H9 (cell line): Measurements from ENCODE around the gene APBA2. TPM values are rescaled to one million over a fixed set of nuclear protein-coding genes. Genes with fewer than 3 reads are reported as not detected.

Experiments used
- DNase-seq: peaks from one replicate; pipeline ENCODE4 v3.0.0-alpha.2; 2017
- H2AFZ ChIP-seq: one replicate; pipeline ENCODE4 v1.6.1; 2013; ENCODE audit warnings: mild to moderate bottlenecking, low read length, control low read depth, moderate library complexity
- H2AK5ac ChIP-seq: 2 replicates; pipeline ENCODE4 v1.6.1; 2013; ENCODE audit warnings: low read length, control low read depth, mixed read lengths; ENCODE audit not compliant: insufficient read length
- H2BK120ac ChIP-seq: one replicate; pipeline ENCODE4 v1.6.1; 2013; ENCODE audit warnings: low read depth, mild to moderate bottlenecking, low read length, control low read depth, inconsistent platforms; ENCODE audit not compliant: poor library complexity, severe bottlenecking
- H2BK12ac ChIP-seq: 2 replicates; pipeline ENCODE4 v1.6.1; 2013; ENCODE audit warnings: low read length, control low read depth, mixed read lengths, low read depth; ENCODE audit not compliant: insufficient read length
- H2BK15ac ChIP-seq: 2 replicates; pipeline ENCODE4 v1.6.1; 2013; ENCODE audit warnings: low read depth, low read length, control low read depth
- H2BK20ac ChIP-seq: one replicate; pipeline ENCODE4 v1.6.1; 2013; ENCODE audit warnings: low read depth, mild to moderate bottlenecking, low read length, control low read depth, inconsistent platforms; ENCODE audit not compliant: poor library complexity, severe bottlenecking
- H2BK5ac ChIP-seq: 2 replicates; pipeline ENCODE4 v1.6.1; 2013; ENCODE audit warnings: low read length, control low read depth, mixed read lengths; ENCODE audit not compliant: insufficient read length
- H3K14ac ChIP-seq: 2 replicates; pipeline ENCODE4 v1.6.1; 2013; ENCODE audit warnings: low read length, control low read depth; ENCODE audit not compliant: insufficient read depth
- H3K18ac ChIP-seq: 2 replicates; pipeline ENCODE4 v1.6.1; 2013; ENCODE audit warnings: low read depth, mild to moderate bottlenecking, mixed read lengths, low read length, control low read depth; ENCODE audit not compliant: insufficient read length
- H3K23ac ChIP-seq: 2 replicates; pipeline ENCODE4 v1.6.1; 2013; ENCODE audit warnings: low read length, control low read depth, mixed read lengths, low read depth; ENCODE audit not compliant: insufficient read length
- H3K23me2 ChIP-seq: 2 replicates; pipeline ENCODE4 v1.6.1; 2013; ENCODE audit warnings: low read depth, mild to moderate bottlenecking, mixed read lengths, low read length, control low read depth; ENCODE audit not compliant: insufficient read length, poor library complexity, severe bottlenecking
- H3K27ac ChIP-seq: 2 replicates; pipeline ENCODE4 v1.5.1; 2013; ENCODE audit warnings: low read length, control low read depth, mixed read lengths, low read depth; ENCODE audit not compliant: insufficient read length
- H3K27me3 ChIP-seq: 2 replicates; pipeline ENCODE4 v1.6.1; 2013; ENCODE audit warnings: low read length, control low read depth, inconsistent platforms; ENCODE audit not compliant: insufficient read depth
- H3K4ac ChIP-seq: 2 replicates; pipeline ENCODE4 v1.6.1; 2013; ENCODE audit warnings: low read depth, mild to moderate bottlenecking, control low read depth, inconsistent platforms, low read length, moderate library complexity
- H3K4me1 ChIP-seq: 2 replicates; pipeline ENCODE4 v1.6.1; 2013; ENCODE audit warnings: low read length, control low read depth, inconsistent platforms; ENCODE audit not compliant: insufficient read depth
- H3K4me2 ChIP-seq: 2 replicates; pipeline ENCODE4 v1.6.1; 2013; ENCODE audit warnings: low read length, control low read depth, mixed read lengths; ENCODE audit not compliant: insufficient read length, insufficient read depth
- H3K56ac ChIP-seq: 2 replicates; pipeline ENCODE4 v1.6.1; 2013; ENCODE audit warnings: low read depth, mild to moderate bottlenecking, mixed read lengths, low read length, control low read depth; ENCODE audit not compliant: insufficient read length
- H3K79me1 ChIP-seq: 2 replicates; pipeline ENCODE4 v1.6.1; 2013; ENCODE audit warnings: low read depth, mild to moderate bottlenecking, moderate library complexity, low read length, control low read depth, inconsistent platforms; ENCODE audit not compliant: insufficient read depth, poor library complexity, severe bottlenecking
- H3K79me2 ChIP-seq: 2 replicates; pipeline ENCODE4 v1.6.1; 2013; ENCODE audit warnings: low read length, control low read depth, inconsistent platforms; ENCODE audit not compliant: insufficient read depth
- H3K9ac ChIP-seq: 2 replicates; pipeline ENCODE4 v1.6.1; 2013; ENCODE audit warnings: low read length, control low read depth, mixed read lengths; ENCODE audit not compliant: insufficient read length; ENCODE audit errors: extremely low read depth
- H3K9me3 ChIP-seq: one replicate; pipeline ENCODE4 v1.6.1; 2013; ENCODE audit warnings: low read depth, low read length, inconsistent platforms; ENCODE audit not compliant: control insufficient read depth
- H3T11ph ChIP-seq: one replicate; pipeline ENCODE4 v1.6.1; 2013; ENCODE audit warnings: mild to moderate bottlenecking, low read length, control low read depth, inconsistent platforms
- H4K20me1 ChIP-seq: one replicate; pipeline ENCODE4 v1.6.1; 2013; ENCODE audit not compliant: control insufficient read depth, insufficient read length, insufficient read depth
- H4K5ac ChIP-seq: 2 replicates; pipeline ENCODE4 v1.6.1; 2013; ENCODE audit warnings: low read depth, mild to moderate bottlenecking, mixed read lengths, low read length, control low read depth; ENCODE audit not compliant: insufficient read length
- H4K8ac ChIP-seq: replicated peaks from 2 replicates; pipeline ENCODE4 v1.6.1; 2013; ENCODE audit warnings: low read length, control low read depth, mixed read lengths, low read depth; ENCODE audit not compliant: insufficient read length
- H4K91ac ChIP-seq: 2 replicates; pipeline ENCODE4 v1.6.1; 2013; ENCODE audit warnings: low read depth, mild to moderate bottlenecking, moderate library complexity, mixed read lengths, low read length, control low read depth; ENCODE audit not compliant: insufficient read length
- H3K27ac Mint-ChIP-seq, 3 experiments: 2 replicates in 2 of 3; 3 replicates in 1 of 3; pipeline ENCODE4 v1.8.0; 2020 to 2021; ENCODE audit warnings: mixed read lengths in 3 of 3, mild to moderate bottlenecking in 1 of 3, moderate library complexity in 1 of 3
- H3K27me3 Mint-ChIP-seq: 2 replicates; pipeline ENCODE4 v1.8.0; 2021; ENCODE audit warnings: low read depth, mild to moderate bottlenecking, moderate library complexity, mixed read lengths
- H3K36me3 Mint-ChIP-seq, 3 experiments: 2 replicates in 2 of 3; 3 replicates in 1 of 3; pipeline ENCODE4 v1.8.0; 2020 to 2021; ENCODE audit warnings: low read depth in 3 of 3, mixed read lengths in 3 of 3; ENCODE audit not compliant: insufficient read depth in 1 of 3
- H3K4me1 Mint-ChIP-seq, 2 experiments: 2 replicates each; pipeline ENCODE4 v1.8.0; 2020; ENCODE audit warnings: mixed read lengths in 2 of 2
- H3K4me3 Mint-ChIP-seq, 2 experiments: 2 replicates in 1 of 2; 3 replicates in 1 of 2; pipeline ENCODE4 v1.8.0; 2020 to 2021; ENCODE audit warnings: mild to moderate bottlenecking in 2 of 2, mixed read lengths in 2 of 2, moderate library complexity in 1 of 2
- H3K9me3 Mint-ChIP-seq, 2 experiments: 2 replicates in 1 of 2; 3 replicates in 1 of 2; pipeline ENCODE4 v1.8.0; 2020; ENCODE audit warnings: mild to moderate bottlenecking in 2 of 2, mixed read lengths in 2 of 2, moderate library complexity in 1 of 2
- WGBS: extraction: QIAGEN DNeasy Blood & Tissue Kit; methylation state at CpG from one replicate; pipeline ENCODE4 v1.1.7; 2013; ENCODE audit warnings: missing lambda C conversion rate, low lambda C conversion rate, mixed read lengths; ENCODE audit not compliant: insufficient read length; ENCODE audit errors: extremely low coverage; 5-methylcytosine and 5-hydroxymethylcytosine counted together
- total RNA-seq: library from RNA; stranded (reverse); gene quantifications from 2 replicates; pipeline ENCODE4 v1.2.1, GENCODE V29; 2021
- TF ChIP-seq, protein P1 (sequence below): fragments of 200-600 bp; sonication (generic); conservative IDR thresholded peaks from 3 replicates; pipeline ENCODE4 v1.8.0; 2021; ENCODE audit warnings: antibody characterized with exemption, mild to moderate bottlenecking

APBA2 gene
- total RNA-seq, 1 experiment from 2014 or later, result 14.3 TPM

DNA sequence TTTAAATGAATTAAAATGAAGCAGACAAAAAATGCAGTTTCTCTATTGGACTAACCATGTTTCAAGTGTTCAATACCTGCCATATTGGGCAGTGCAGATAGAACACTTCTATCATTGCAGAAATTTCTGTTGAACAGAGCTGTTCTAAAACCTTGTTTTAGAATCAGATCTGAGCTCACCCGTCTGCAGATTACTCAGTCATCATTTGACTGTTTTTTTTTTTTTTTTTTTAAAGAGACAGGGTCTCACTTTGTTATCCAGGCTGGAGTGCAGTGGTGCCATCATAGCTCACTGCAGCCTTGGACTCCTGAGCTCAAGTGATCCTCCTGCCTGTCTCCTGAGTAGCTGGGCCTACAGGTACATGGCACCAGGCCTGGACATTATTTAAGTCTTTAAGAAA, 128.7 kb downstream of the APBA2 start:
- H3K79me2 ChIP-seq, result no peaks in the 10 kb centered on the region
- H3K14ac ChIP-seq, result no peak overlapping the region
- H3K4me2 ChIP-seq, result no peak overlapping the region
- TF ChIP-seq, protein P1, sequence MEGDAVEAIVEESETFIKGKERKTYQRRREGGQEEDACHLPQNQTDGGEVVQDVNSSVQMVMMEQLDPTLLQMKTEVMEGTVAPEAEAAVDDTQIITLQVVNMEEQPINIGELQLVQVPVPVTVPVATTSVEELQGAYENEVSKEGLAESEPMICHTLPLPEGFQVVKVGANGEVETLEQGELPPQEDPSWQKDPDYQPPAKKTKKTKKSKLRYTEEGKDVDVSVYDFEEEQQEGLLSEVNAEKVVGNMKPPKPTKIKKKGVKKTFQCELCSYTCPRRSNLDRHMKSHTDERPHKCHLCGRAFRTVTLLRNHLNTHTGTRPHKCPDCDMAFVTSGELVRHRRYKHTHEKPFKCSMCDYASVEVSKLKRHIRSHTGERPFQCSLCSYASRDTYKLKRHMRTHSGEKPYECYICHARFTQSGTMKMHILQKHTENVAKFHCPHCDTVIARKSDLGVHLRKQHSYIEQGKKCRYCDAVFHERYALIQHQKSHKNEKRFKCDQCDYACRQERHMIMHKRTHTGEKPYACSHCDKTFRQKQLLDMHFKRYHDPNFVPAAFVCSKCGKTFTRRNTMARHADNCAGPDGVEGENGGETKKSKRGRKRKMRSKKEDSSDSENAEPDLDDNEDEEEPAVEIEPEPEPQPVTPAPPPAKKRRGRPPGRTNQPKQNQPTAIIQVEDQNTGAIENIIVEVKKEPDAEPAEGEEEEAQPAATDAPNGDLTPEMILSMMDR, result no peak
- no peak overlapping the region for H3K18ac ChIP-seq
- Mint-ChIP-seq H3K9me3 (no peaks in the 10 kb centered on the region), H3K27ac (peak overlapping the region in 1 of 3 experiments; percentile 26; a peak in 1 of 7 replicates), H3K36me3 (no peaks in the 10 kb centered on the region), H3K4me1 (peaks cover 17 to 18% of the 10 kb centered on the region in 2 experiments), H3K27me3 (no peaks in the 10 kb centered on the region), H3K4me3 (no peak overlapping the region)
- no peaks in the 10 kb centered on the region for H3K79me1 ChIP-seq
- H3K27me3 ChIP-seq, result no peaks in the 10 kb centered on the region
- no peak overlapping the region for H2BK20ac ChIP-seq
- DNase-seq, result no peak
- H3K4ac ChIP-seq, result no peak overlapping the region
- no peak overlapping the region for H2BK120ac ChIP-seq
- peaks cover 5% of the 10 kb centered on the region; the same call in 1 of the 2 replicates for H3K4me1 ChIP-seq
- no peaks in the 10 kb centered on the region for H3K23me2 ChIP-seq
- no peak overlapping the region for H4K91ac ChIP-seq
- no peak overlapping the region for H2BK15ac ChIP-seq
- H4K8ac ChIP-seq, result no peak overlapping the region
- no peak overlapping the region for H3K23ac ChIP-seq
- H2BK5ac ChIP-seq, result no peak overlapping the region
- no peak overlapping the region for H3T11ph ChIP-seq
- H3K56ac ChIP-seq, result no peak overlapping the region
- H2AK5ac ChIP-seq, result no peak overlapping the region
- H4K5ac ChIP-seq, result no peak overlapping the region
- H3K9ac ChIP-seq, result no peak overlapping the region
- no peak overlapping the region for H2BK12ac ChIP-seq
- H3K27ac ChIP-seq, result no peak overlapping the region
- H4K20me1 ChIP-seq, result peaks cover 3% of the 10 kb centered on the region
- no peaks in the 10 kb centered on the region for H3K9me3 ChIP-seq
- no peak overlapping the region for H2AFZ ChIP-seq
- no CpG with 5 or more reads among the region's 1 CpG for WGBS
